IMR-90 (cell line): ENCODE measurements around the gene POU2F1. TPM values are rescaled to one million over a fixed set of nuclear protein-coding genes. Genes with fewer than 3 reads are reported as not detected.

Experiments
- ATAC-seq: fragments of 200-7000 bp; cut with Tn5 transposase; 2 replicates; pipeline ENCODE4 v1.9.1; 2020; ENCODE audit warnings: low read depth, mild to moderate bottlenecking, moderate library complexity
- BruUV-seq: library from RNA; stranded (reverse); fragments of 400-500 nt; replicated peaks from 2 replicates; lab custom pipeline; 2021; lab: Mats Ljungman, UMichigan
- CTCF ChIA-PET: fragments of 300-600 bp; formaldehyde crosslinking; extraction: SDS; loops from one replicate; lab custom pipeline; 2021; ENCODE audit warnings: antibody characterized with exemption; lab: Yijun Ruan, JAX
- POLR2A ChIA-PET: fragments of 300-600 bp; sonication (Branson Sonifier 250); formaldehyde crosslinking; loops from one replicate; lab custom pipeline; 2022; ENCODE audit warnings: antibody characterized with exemption; ENCODE audit not compliant: unreplicated experiment; lab: Charles Lee
- DNase-seq: peaks from one replicate; pipeline ENCODE4 v3.0.0; 2013
- H2AFZ ChIP-seq: replicated peaks from 2 replicates; pipeline ENCODE3; 2013; ENCODE audit warnings: low read length, mild to moderate bottlenecking; ENCODE audit not compliant: poor library complexity
- H2AK5ac ChIP-seq: 2 replicates; pipeline ENCODE4 v1.6.1; 2013; ENCODE audit warnings: low read depth, low read length, inconsistent platforms
- H2AK9ac ChIP-seq: replicated peaks from 2 replicates; pipeline ENCODE3; 2013; ENCODE audit warnings: mild to moderate bottlenecking, low read depth, low read length, moderate library complexity; ENCODE audit not compliant: poor library complexity
- H2BK120ac ChIP-seq: 2 replicates; pipeline ENCODE4 v1.6.1; 2013; ENCODE audit warnings: low read depth, low read length, inconsistent platforms
- H2BK15ac ChIP-seq: 3 replicates; pipeline ENCODE4 v1.6.1; 2013; ENCODE audit warnings: low read depth, low read length, inconsistent platforms
- H2BK20ac ChIP-seq: 2 replicates; pipeline ENCODE4 v1.6.1; 2013; ENCODE audit warnings: low read depth, mild to moderate bottlenecking, inconsistent platforms, low read length, moderate library complexity
- H2BK5ac ChIP-seq: 2 replicates; pipeline ENCODE4 v1.6.1; 2013; ENCODE audit warnings: mild to moderate bottlenecking, low read depth, low read length, inconsistent platforms; ENCODE audit not compliant: poor library complexity, severe bottlenecking
- H3K14ac ChIP-seq: replicated peaks from 2 replicates; pipeline ENCODE4 v1.6.1; 2013; ENCODE audit warnings: low read depth, low read length, inconsistent platforms
- H3K18ac ChIP-seq: 2 replicates; pipeline ENCODE4 v1.6.1; 2013; ENCODE audit warnings: low read depth, low read length, control low read depth
- H3K23ac ChIP-seq: 2 replicates; pipeline ENCODE4 v1.6.1; 2013; ENCODE audit warnings: low read depth, low read length, inconsistent platforms
- H3K27ac ChIP-seq: 2 replicates; pipeline ENCODE4 v1.5.1; 2013; ENCODE audit warnings: mild to moderate bottlenecking, control low read depth, low read length; ENCODE audit not compliant: insufficient read depth
- H3K27me3 ChIP-seq: 2 replicates; pipeline ENCODE4 v1.6.1; 2013; ENCODE audit warnings: low read length; ENCODE audit not compliant: control insufficient read depth, insufficient read depth
- H3K36me3 ChIP-seq: 2 replicates; pipeline ENCODE4 v1.6.1; 2013; ENCODE audit warnings: low read length, mixed read lengths; ENCODE audit not compliant: control insufficient read depth, insufficient read depth
- H3K4ac ChIP-seq: 2 replicates; pipeline ENCODE4 v1.6.1; 2013; ENCODE audit warnings: low read depth, low read length, inconsistent platforms
- H3K4me1 ChIP-seq: 2 replicates; pipeline ENCODE4 v1.6.1; 2013; ENCODE audit warnings: low read length, mixed read lengths; ENCODE audit not compliant: control insufficient read depth, insufficient read depth
- H3K4me2 ChIP-seq: 2 replicates; pipeline ENCODE4 v1.6.1; 2013; ENCODE audit warnings: low read depth, mild to moderate bottlenecking, control low read depth, low read length, moderate library complexity
- H3K4me3 ChIP-seq: 2 replicates; pipeline ENCODE4 v1.5.1; 2013; ENCODE audit warnings: low read depth, mild to moderate bottlenecking, control low read depth, low read length, moderate library complexity; ENCODE audit not compliant: insufficient read depth
- H3K56ac ChIP-seq: 2 replicates; pipeline ENCODE4 v1.6.1; 2013; ENCODE audit warnings: low read length, inconsistent platforms; ENCODE audit not compliant: insufficient read depth; ENCODE audit errors: extremely low read depth
- H3K79me1 ChIP-seq, 2 experiments: 2 replicates each; pipeline ENCODE4 v1.6.1; 2013; ENCODE audit warnings: low read length in 2 of 2, inconsistent platforms in 1 of 2, low read depth in 1 of 2
- H3K9ac ChIP-seq: 2 replicates; pipeline ENCODE4 v1.6.1; 2013; ENCODE audit warnings: low read depth, low read length, control low read depth
- H3K9me1 ChIP-seq: 2 replicates; pipeline ENCODE4 v1.6.1; 2013; ENCODE audit warnings: low read length, inconsistent platforms; ENCODE audit not compliant: insufficient read depth
- H3K9me3 ChIP-seq: 2 replicates; pipeline ENCODE4 v1.6.1; 2013; ENCODE audit warnings: low read length; ENCODE audit not compliant: control insufficient read depth, insufficient read depth
- H4K20me1 ChIP-seq: 2 replicates; pipeline ENCODE4 v1.6.1; 2013; ENCODE audit warnings: low read length, inconsistent platforms; ENCODE audit not compliant: insufficient read depth
- H4K5ac ChIP-seq: 2 replicates; pipeline ENCODE4 v1.6.1; 2013; ENCODE audit warnings: mild to moderate bottlenecking, low read depth, low read length, control low read depth
- H4K8ac ChIP-seq, 2 experiments: 2 replicates each; pipeline ENCODE4 v1.6.1; 2013; ENCODE audit warnings: low read depth in 2 of 2, low read length in 2 of 2, control low read depth in 1 of 2, inconsistent platforms in 1 of 2
- H4K91ac ChIP-seq: 2 replicates; pipeline ENCODE4 v1.6.1; 2013; ENCODE audit warnings: low read depth, low read length, inconsistent platforms; ENCODE audit not compliant: insufficient read depth
- NFE2L2 ChIP-seq: fragments of 150-350 bp; IDR thresholded peaks from 2 replicates; pipeline ENCODE4 v1.6.1; 2016; ENCODE audit warnings: low read depth, mild to moderate bottlenecking, low read length
- WGBS, 2 experiments: methylation state at CpG; one replicate each; pipeline versions ENCODE4 v1.1.5 to v1.1.7; 2013; ENCODE audit warnings: missing lambda C conversion rate in 2 of 2; ENCODE audit not compliant: insufficient read length in 1 of 2; ENCODE audit errors: extremely low coverage in 2 of 2; 5-methylcytosine and 5-hydroxymethylcytosine counted together
- dilution Hi-C: fragments of 300-500 bp; cut with HindIII; formaldehyde crosslinking; loops from one replicate; pipeline ENCODE4 v1.14.3; 2018; ENCODE audit warnings: low sequenced_read_pairs; ENCODE audit not compliant: unreplicated experiment
- in situ Hi-C: fragments of 300-500 bp; cut with MboI; formaldehyde crosslinking; loops from 3 replicates; pipeline ENCODE4 v1.14.3; 2019; ENCODE audit warnings: low sequenced_read_pairs, inconsistent platforms, mixed read lengths
- intact Hi-C: fragments of 100-400 bp; cut with micrococcal nuclease; formaldehyde crosslinking; loops from 2 replicates; pipeline ENCODE4 v1.10.0; 2022
- polyA plus RNA-seq, 3 experiments: library from polyadenylated mRNA; depleted of rRNA; stranded (reverse); fragments of >200 nt; gene quantifications; 2 replicates each; pipeline ENCODE4 v1.2.3, GENCODE V29; 2012; ENCODE audit warnings: low replicate concordance in 1 of 3
- total RNA-seq: library from RNA; depleted of rRNA; stranded (reverse); fragments of >200 nt; gene quantifications from 2 replicates; pipeline ENCODE4 v1.2.3, GENCODE V29; 2012

The POU2F1 gene
- total and polyA plus RNA-seq, 2 of the 4 experiments (the other 2 are of a cell fraction) = 1.2 to 3.4 TPM

- ChIA-PET POLR2A (interaction anchor here (0.6 kb wide), 1 partner anchor 14 kb away, joined by 3 read pairs; no protein-coding TSS in a partner anchor), CTCF (no interaction called here)
- Histone ChIP-seq H3K56ac (no peak overlapping the region), H3K9ac (no peak overlapping the region), H2AFZ (no peak overlapping the region), H4K20me1 (no peaks in the 10 kb centered on the region), H3K79me1 (no peaks in the 10 kb centered on the region; a peak in 2 of 4 replicates), H2AK9ac (no peak overlapping the region), H2BK20ac (no peak overlapping the region), H3K4me3 (no peak overlapping the region), H3K9me3 (peaks cover 2% of the 10 kb centered on the region; the same call in 1 of the 2 replicates), H3K27ac (no peak overlapping the region), H4K8ac (no peak overlapping the region), H4K91ac (no peak overlapping the region), H2BK120ac (no peak overlapping the region), H3K27me3 (no peaks in the 10 kb centered on the region), H2AK5ac (no peak overlapping the region), H3K9me1 (no peaks in the 10 kb centered on the region), H3K36me3 (no peaks in the 10 kb centered on the region), H4K5ac (no peak overlapping the region), H3K4me2 (no peak overlapping the region), H3K23ac (no peak overlapping the region), H2BK15ac (no peak overlapping the region), H3K14ac (no peak overlapping the region), H3K18ac (no peak overlapping the region), H2BK5ac (no peak overlapping the region), H3K4me1 (no peaks in the 10 kb centered on the region), H3K4ac (no peak overlapping the region)
- TF ChIP-seq NFE2L2 = no peak
- no TSS peak for BruUV-seq
- DNase-seq (peak; percentile 3), ATAC-seq (no peak)
- dilution Hi-C loops (no loop called here), intact Hi-C loops (no loop called here), in situ Hi-C loops (no loop called here)
- WGBS, 2 experiments = no CpG with 5 or more reads among the region's 1 CpG
These were observed 92.2 kb downstream of the POU2F1 start for GRCh38 chr1:167312871-167313270.
